Hepatocyte (in vitro differentiated cells): ENCODE data around the gene MRM1. TPM values are rescaled to one million over a fixed set of nuclear protein-coding genes. Genes with fewer than 3 reads are reported as not detected.

Source experiments
- DNase-seq: peaks from one replicate; pipeline ENCODE4 v3.0.0-alpha.2; 2016; ENCODE audit warnings: low spot score
- H2AFZ ChIP-seq: fragments of 200-600 bp; sonication (generic); 2 replicates; pipeline ENCODE4 v1.6.0; 2016; ENCODE audit warnings: antibody characterized with exemption, mild to moderate bottlenecking
- H3K27ac ChIP-seq: fragments of 200-600 bp; sonication (generic); 2 replicates; pipeline ENCODE4 v1.5.1; 2016; ENCODE audit warnings: mild to moderate bottlenecking
- H3K27me3 ChIP-seq: fragments of 200-600 bp; sonication (generic); 2 replicates; pipeline ENCODE4 v1.6.1; 2016
- H3K36me3 ChIP-seq: fragments of 200-600 bp; sonication (generic); replicated peaks from 2 replicates; pipeline ENCODE4 v1.5.1; 2016; ENCODE audit warnings: low read depth; ENCODE audit not compliant: insufficient read depth
- H3K4me1 ChIP-seq: fragments of 200-600 bp; sonication (generic); 2 replicates; pipeline ENCODE4 v1.5.1; 2016; ENCODE audit warnings: mild to moderate bottlenecking, moderate library complexity; ENCODE audit not compliant: insufficient read depth
- H3K4me2 ChIP-seq: fragments of 200-600 bp; sonication (generic); 2 replicates; pipeline ENCODE4 v1.6.0; 2016
- H3K4me3 ChIP-seq: fragments of 200-600 bp; sonication (generic); 2 replicates; pipeline ENCODE4 v1.5.1; 2016; ENCODE audit warnings: mild to moderate bottlenecking
- H3K79me2 ChIP-seq: fragments of 200-600 bp; sonication (generic); 2 replicates; pipeline ENCODE4 v1.6.0; 2017; ENCODE audit warnings: mild to moderate bottlenecking
- H3K9me2 ChIP-seq: fragments of 200-600 bp; sonication (generic); replicated peaks from 2 replicates; pipeline ENCODE4 v1.6.0; 2017; ENCODE audit warnings: mild to moderate bottlenecking; ENCODE audit not compliant: insufficient read depth
- H3K9me3 ChIP-seq: fragments of 200-600 bp; sonication (generic); 2 replicates; pipeline ENCODE4 v1.5.1; 2016; ENCODE audit warnings: low read depth, mild to moderate bottlenecking
- H4K20me1 ChIP-seq: fragments of 200-600 bp; sonication (generic); 2 replicates; pipeline ENCODE4 v1.6.0; 2016; ENCODE audit warnings: mild to moderate bottlenecking; ENCODE audit not compliant: insufficient read depth, poor library complexity, severe bottlenecking
- CTCF ChIP-seq: fragments of 200-600 bp; sonication (generic); IDR thresholded peaks from 2 replicates; pipeline ENCODE4 v1.5.1; 2016; ENCODE audit warnings: antibody characterized with exemption, mild to moderate bottlenecking; ENCODE audit not compliant: poor library complexity
- EZH2 ChIP-seq: fragments of 200-600 bp; sonication (generic); IDR thresholded peaks from 2 replicates; pipeline ENCODE4 v1.6.1; 2016; ENCODE audit warnings: antibody characterized with exemption, mild to moderate bottlenecking, borderline replicate concordance
- EZH2phosphoT487 ChIP-seq: fragments of 200-600 bp; sonication (generic); IDR thresholded peaks from one replicate; pipeline ENCODE4 v1.6.1; 2018; ENCODE audit warnings: antibody characterized with exemption, mild to moderate bottlenecking, low read depth, moderate library complexity; ENCODE audit not compliant: unreplicated experiment, severe bottlenecking
- WGBS: methylation state at CpG from one replicate; pipeline ENCODE4 v1.1.6; 2016; ENCODE audit warnings: low lambda C conversion rate; ENCODE audit errors: missing lambda C conversion rate; 5-methylcytosine and 5-hydroxymethylcytosine counted together
- polyA plus RNA-seq: library from polyadenylated mRNA; unstranded; fragments of >200 nt; fragmentation: Nextera tagmentation; extraction: Ambion mirVana; gene quantifications from 2 replicates; pipeline ENCODE4 v1.2.1, GENCODE V29; 2016
- total RNA-seq: library from RNA; depleted of rRNA; stranded (reverse); fragments of >200 nt; gene quantifications from 2 replicates; pipeline ENCODE4 v1.2.3, GENCODE V29; 2014

MRM1 gene
- total and polyA plus RNA-seq, 2 experiments from 2014 or later, result 4.1 to 5.5 TPM

- H3K27me3 ChIP-seq, result no peaks in the 10 kb centered on the region
- H3K4me2 ChIP-seq, result peak overlapping the region; percentile 97
- no peaks in the 10 kb centered on the region for H3K36me3 ChIP-seq
- under 1% methylated on average over 19 of the region's 20 CpGs for WGBS
- peaks cover 33% of the 10 kb centered on the region for H3K79me2 ChIP-seq
- peak overlapping the region; percentile 89 for H3K4me3 ChIP-seq
- peak overlapping the region; percentile 75 for H2AFZ ChIP-seq
- H4K20me1 ChIP-seq, result no peaks in the 10 kb centered on the region
- peak overlapping the region; percentile 94 for H3K27ac ChIP-seq
- peaks cover 21% of the 10 kb centered on the region for H3K4me1 ChIP-seq
- no peaks in the 10 kb centered on the region for H3K9me2 ChIP-seq
- DNase-seq, result peak; percentile 64
- H3K9me3 ChIP-seq, result no peaks in the 10 kb centered on the region
- no peak for TF ChIP-seq EZH2phosphoT487
These were observed 9.1 kb upstream of the MRM1 start for GRCh38 chr17:36592316-36592715.

- peak; percentile 79 for DNase-seq
- peak overlapping the region; percentile 89 for H3K4me3 ChIP-seq
- peaks cover 33% of the 10 kb centered on the region for H3K79me2 ChIP-seq
- no peaks in the 10 kb centered on the region for H3K36me3 ChIP-seq
- WGBS, result 19% methylated on average over 4 of the region's 4 CpGs
- H3K4me1 ChIP-seq, result peaks cover 21% of the 10 kb centered on the region
- no peaks in the 10 kb centered on the region for H4K20me1 ChIP-seq
- peak overlapping the region; percentile 75 for H2AFZ ChIP-seq
- H3K4me2 ChIP-seq, result peak overlapping the region; percentile 97
- TF ChIP-seq EZH2, result no peak
- no peak for TF ChIP-seq EZH2phosphoT487
- no peak for TF ChIP-seq CTCF
- no peaks in the 10 kb centered on the region for H3K9me3 ChIP-seq
- peak overlapping the region; percentile 94 for H3K27ac ChIP-seq
- H3K27me3 ChIP-seq, result no peaks in the 10 kb centered on the region
- no peaks in the 10 kb centered on the region for H3K9me2 ChIP-seq
These were observed 8.6 kb upstream of the MRM1 start for GRCh38 chr17:36592716-36593321.

GRCh38 chr17:36593656-36594316, 7.6 kb upstream of the MRM1 start:
- TF ChIP-seq EZH2 (no peak), EZH2phosphoT487 (no peak), CTCF (no peak)
- Histone ChIP-seq H4K20me1 (no peaks in the 10 kb centered on the region), H3K4me3 (no peak overlapping the region), H2AFZ (no peak overlapping the region), H3K27me3 (no peaks in the 10 kb centered on the region), H3K9me3 (no peaks in the 10 kb centered on the region), H3K4me2 (peak overlapping the region; percentile 97), H3K79me2 (peaks cover 33% of the 10 kb centered on the region), H3K9me2 (no peaks in the 10 kb centered on the region), H3K36me3 (no peaks in the 10 kb centered on the region), H3K4me1 (peaks cover 21% of the 10 kb centered on the region), H3K27ac (peak overlapping the region; percentile 94)
- WGBS, result 79% methylated on average over 8 of the region's 8 CpGs
- DNase-seq, result peak; percentile 34
